GM23338 (cell line): ENCODE measurements around the gene PBX3.

ENCODE experiments used
- CREB1 ChIP-seq: fragments of 250-450 bp; sonication (Bioruptor Pico); IDR thresholded peaks from 2 replicates; pipeline ENCODE4 v1.5.0; 2020; ENCODE audit warnings: low read depth, mild to moderate bottlenecking, moderate library complexity
- EZH2 ChIP-seq: fragments of 200-600 bp; sonication (generic); IDR thresholded peaks from one replicate; pipeline ENCODE4 v1.8.0; 2017; ENCODE audit warnings: antibody characterized with exemption, mild to moderate bottlenecking, low read depth; ENCODE audit not compliant: unreplicated experiment
- EZH2phosphoT487 ChIP-seq: fragments of 200-600 bp; sonication (generic); IDR thresholded peaks from one replicate; pipeline ENCODE4 v1.8.1; 2018; ENCODE audit warnings: antibody characterized with exemption; ENCODE audit not compliant: unreplicated experiment
- JUNB ChIP-seq: IDR thresholded peaks from one replicate; pipeline ENCODE4 v1.6.1; 2016; ENCODE audit warnings: antibody characterized with exemption; ENCODE audit not compliant: unreplicated experiment
- POLR2AphosphoS5 ChIP-seq: IDR thresholded peaks from 2 replicates; pipeline ENCODE4 v1.6.1; 2016; ENCODE audit warnings: antibody characterized with exemption, low read depth
- STAT1 ChIP-seq: IDR thresholded peaks from one replicate; pipeline ENCODE4 v1.6.1; 2016; ENCODE audit warnings: antibody characterized with exemption; ENCODE audit not compliant: unreplicated experiment
- TF ChIP-seq, protein P1 (sequence below), 2 experiments: fragments of 200-600 bp in 1 of 2; sonication (generic) in 1 of 2; conservative IDR thresholded peaks; 2 replicates each; pipeline versions ENCODE4 v1.5.1 to v1.6.1; 2016 to 2017; ENCODE audit warnings: antibody characterized with exemption in 2 of 2, low read depth in 2 of 2, mild to moderate bottlenecking in 2 of 2, moderate library complexity in 1 of 2
- TF ChIP-seq, protein P2 (sequence below): IDR thresholded peaks from 2 replicates; pipeline ENCODE4 v1.6.1; 2016; ENCODE audit warnings: antibody characterized with exemption
- TF ChIP-seq, protein P3 (sequence below): IDR thresholded peaks from one replicate; pipeline ENCODE4 v1.6.1; 2018; ENCODE audit warnings: antibody characterized with exemption; ENCODE audit not compliant: unreplicated experiment

DNA sequence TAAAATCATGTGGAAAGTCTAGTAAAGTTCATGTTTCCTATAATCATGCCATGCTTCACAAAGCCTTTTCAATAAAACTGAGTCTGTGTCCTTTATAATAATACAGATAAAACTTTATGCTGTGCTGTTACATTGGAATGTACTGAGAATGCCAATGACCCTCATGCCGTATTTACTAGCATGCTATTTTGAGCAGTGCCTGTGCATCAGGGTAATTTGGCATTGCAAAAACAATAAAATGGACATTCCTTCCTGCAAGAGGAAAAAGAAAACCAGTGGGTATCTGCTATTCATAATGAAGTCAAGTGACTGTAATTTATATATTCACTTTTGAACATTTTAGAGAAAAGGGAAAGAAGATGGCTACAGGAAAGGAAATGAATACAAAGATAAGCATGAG, 159.0 kb downstream of the PBX3 start:
- TF ChIP-seq CREB1 (CRISPR knock-in tag): no peak
- TF ChIP-seq, protein P1, sequence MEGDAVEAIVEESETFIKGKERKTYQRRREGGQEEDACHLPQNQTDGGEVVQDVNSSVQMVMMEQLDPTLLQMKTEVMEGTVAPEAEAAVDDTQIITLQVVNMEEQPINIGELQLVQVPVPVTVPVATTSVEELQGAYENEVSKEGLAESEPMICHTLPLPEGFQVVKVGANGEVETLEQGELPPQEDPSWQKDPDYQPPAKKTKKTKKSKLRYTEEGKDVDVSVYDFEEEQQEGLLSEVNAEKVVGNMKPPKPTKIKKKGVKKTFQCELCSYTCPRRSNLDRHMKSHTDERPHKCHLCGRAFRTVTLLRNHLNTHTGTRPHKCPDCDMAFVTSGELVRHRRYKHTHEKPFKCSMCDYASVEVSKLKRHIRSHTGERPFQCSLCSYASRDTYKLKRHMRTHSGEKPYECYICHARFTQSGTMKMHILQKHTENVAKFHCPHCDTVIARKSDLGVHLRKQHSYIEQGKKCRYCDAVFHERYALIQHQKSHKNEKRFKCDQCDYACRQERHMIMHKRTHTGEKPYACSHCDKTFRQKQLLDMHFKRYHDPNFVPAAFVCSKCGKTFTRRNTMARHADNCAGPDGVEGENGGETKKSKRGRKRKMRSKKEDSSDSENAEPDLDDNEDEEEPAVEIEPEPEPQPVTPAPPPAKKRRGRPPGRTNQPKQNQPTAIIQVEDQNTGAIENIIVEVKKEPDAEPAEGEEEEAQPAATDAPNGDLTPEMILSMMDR (conservative IDR thresholded peaks at IDR 0.05; ENCODE audit: low read depth in 2 of 2): no peak
- TF ChIP-seq EZH2: no peak
- no peak for TF ChIP-seq JUNB
- TF ChIP-seq EZH2phosphoT487: no peak
- TF ChIP-seq, protein P2, sequence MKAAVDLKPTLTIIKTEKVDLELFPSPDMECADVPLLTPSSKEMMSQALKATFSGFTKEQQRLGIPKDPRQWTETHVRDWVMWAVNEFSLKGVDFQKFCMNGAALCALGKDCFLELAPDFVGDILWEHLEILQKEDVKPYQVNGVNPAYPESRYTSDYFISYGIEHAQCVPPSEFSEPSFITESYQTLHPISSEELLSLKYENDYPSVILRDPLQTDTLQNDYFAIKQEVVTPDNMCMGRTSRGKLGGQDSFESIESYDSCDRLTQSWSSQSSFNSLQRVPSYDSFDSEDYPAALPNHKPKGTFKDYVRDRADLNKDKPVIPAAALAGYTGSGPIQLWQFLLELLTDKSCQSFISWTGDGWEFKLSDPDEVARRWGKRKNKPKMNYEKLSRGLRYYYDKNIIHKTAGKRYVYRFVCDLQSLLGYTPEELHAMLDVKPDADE: no peak
- TF ChIP-seq POLR2AphosphoS5: no peak
- no peak for TF ChIP-seq STAT1
- TF ChIP-seq, protein P3, sequence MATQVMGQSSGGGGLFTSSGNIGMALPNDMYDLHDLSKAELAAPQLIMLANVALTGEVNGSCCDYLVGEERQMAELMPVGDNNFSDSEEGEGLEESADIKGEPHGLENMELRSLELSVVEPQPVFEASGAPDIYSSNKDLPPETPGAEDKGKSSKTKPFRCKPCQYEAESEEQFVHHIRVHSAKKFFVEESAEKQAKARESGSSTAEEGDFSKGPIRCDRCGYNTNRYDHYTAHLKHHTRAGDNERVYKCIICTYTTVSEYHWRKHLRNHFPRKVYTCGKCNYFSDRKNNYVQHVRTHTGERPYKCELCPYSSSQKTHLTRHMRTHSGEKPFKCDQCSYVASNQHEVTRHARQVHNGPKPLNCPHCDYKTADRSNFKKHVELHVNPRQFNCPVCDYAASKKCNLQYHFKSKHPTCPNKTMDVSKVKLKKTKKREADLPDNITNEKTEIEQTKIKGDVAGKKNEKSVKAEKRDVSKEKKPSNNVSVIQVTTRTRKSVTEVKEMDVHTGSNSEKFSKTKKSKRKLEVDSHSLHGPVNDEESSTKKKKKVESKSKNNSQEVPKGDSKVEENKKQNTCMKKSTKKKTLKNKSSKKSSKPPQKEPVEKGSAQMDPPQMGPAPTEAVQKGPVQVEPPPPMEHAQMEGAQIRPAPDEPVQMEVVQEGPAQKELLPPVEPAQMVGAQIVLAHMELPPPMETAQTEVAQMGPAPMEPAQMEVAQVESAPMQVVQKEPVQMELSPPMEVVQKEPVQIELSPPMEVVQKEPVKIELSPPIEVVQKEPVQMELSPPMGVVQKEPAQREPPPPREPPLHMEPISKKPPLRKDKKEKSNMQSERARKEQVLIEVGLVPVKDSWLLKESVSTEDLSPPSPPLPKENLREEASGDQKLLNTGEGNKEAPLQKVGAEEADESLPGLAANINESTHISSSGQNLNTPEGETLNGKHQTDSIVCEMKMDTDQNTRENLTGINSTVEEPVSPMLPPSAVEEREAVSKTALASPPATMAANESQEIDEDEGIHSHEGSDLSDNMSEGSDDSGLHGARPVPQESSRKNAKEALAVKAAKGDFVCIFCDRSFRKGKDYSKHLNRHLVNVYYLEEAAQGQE: no peak
